Activated naive CD4-positive, alpha-beta T cell treated with anti-CD3 and anti-CD28 coated beads, Interleukin-2, amount 10 ng/mL, durations not matched to agents 7 days and 5 days (primary cell): Measurements from ENCODE around the gene KRT32.
"Not testable (repeated sequence)": the region's sequence is repeated elsewhere in the genome, so short reads cannot be mapped to it uniquely, and the experiment has no call there.

ENCODE experiments used
- CTCF ChIA-PET: fragments of 350-600 bp; sonication (Branson Sonifier 250); formaldehyde crosslinking; loops from one replicate; lab custom pipeline; 2021; ENCODE audit warnings: antibody characterized with exemption; lab: Charles Lee
- DNase-seq: peaks from one replicate; pipeline ENCODE4 v3.0.0-alpha.2; 2020
- H3K27ac Mint-ChIP-seq: one replicate; pipeline ENCODE4 v1.8.0; 2021; ENCODE audit warnings: mild to moderate bottlenecking, moderate library complexity, mixed read lengths
- H3K27me3 Mint-ChIP-seq: one replicate; pipeline ENCODE4 v1.8.0; 2021; ENCODE audit warnings: mild to moderate bottlenecking, mixed read lengths
- H3K36me3 Mint-ChIP-seq: one replicate; pipeline ENCODE4 v1.8.0; 2021; ENCODE audit warnings: mixed read lengths
- H3K4me1 Mint-ChIP-seq: one replicate; pipeline ENCODE4 v1.8.0; 2021; ENCODE audit warnings: mixed read lengths
- H3K4me3 Mint-ChIP-seq: one replicate; pipeline ENCODE4 v1.8.0; 2021; ENCODE audit warnings: mild to moderate bottlenecking, moderate library complexity, mixed read lengths
- H3K9me3 Mint-ChIP-seq: one replicate; pipeline ENCODE4 v1.8.0; 2021; ENCODE audit warnings: mixed read lengths

KRT32 gene

GRCh38 chr17:41439375-41439774 is 27.8 kb downstream of the KRT32 start:
- Mint-ChIP-seq H3K27me3 (peaks cover 24% of the 10 kb centered on the region), H3K27ac (no peak overlapping the region), H3K36me3 (no peaks in the 10 kb centered on the region), H3K4me3 (no peak overlapping the region), H3K4me1 (no peaks in the 10 kb centered on the region), H3K9me3 (no peaks in the 10 kb centered on the region)
- no peak for DNase-seq
- CTCF ChIA-PET, result no interaction called here

- no peak for DNase-seq
- Mint-ChIP-seq H3K4me3 (no peak overlapping the region), H3K4me1 (no peaks in the 10 kb centered on the region), H3K36me3 (no peaks in the 10 kb centered on the region), H3K27me3 (peaks cover 14% of the 10 kb centered on the region), H3K27ac (no peak overlapping the region), H3K9me3 (no peaks in the 10 kb centered on the region)
- CTCF ChIA-PET, result no interaction called here
These were observed 29.4 kb downstream of the KRT32 start for GRCh38 chr17:41437769-41438168.

- no peaks in the 10 kb centered on the region for H3K36me3 Mint-ChIP-seq
- DNase-seq, result no peak
- CTCF ChIA-PET, result no interaction called here
- H3K4me1 Mint-ChIP-seq, result no peaks in the 10 kb centered on the region
- H3K27me3 Mint-ChIP-seq, result peaks cover 13% of the 10 kb centered on the region
- H3K9me3 Mint-ChIP-seq, result no peaks in the 10 kb centered on the region
- H3K27ac Mint-ChIP-seq, result no peak overlapping the region
- no peak overlapping the region for H3K4me3 Mint-ChIP-seq
These were observed 29.9 kb downstream of the KRT32 start for GRCh38 chr17:41437254-41437653.

GRCh38 chr17:41434415-41434814 is 32.8 kb downstream of the KRT32 start:
- Mint-ChIP-seq H3K27ac (no peak overlapping the region), H3K36me3 (no peaks in the 10 kb centered on the region), H3K27me3 (peaks cover 8% of the 10 kb centered on the region), H3K4me3 (no peak overlapping the region), H3K4me1 (no peaks in the 10 kb centered on the region), H3K9me3 (no peaks in the 10 kb centered on the region)
- CTCF ChIA-PET, result interaction anchor here (1.0 kb wide), 1 partner anchor 114 kb away, joined by 3 read pairs; no protein-coding TSS in a partner anchor
- no peak for DNase-seq

- H3K9me3 Mint-ChIP-seq, result no peaks in the 10 kb centered on the region
- CTCF ChIA-PET, result interaction anchor here (1.0 kb wide), 1 partner anchor 115 kb away, joined by 3 read pairs; no protein-coding TSS in a partner anchor
- H3K36me3 Mint-ChIP-seq, result no peaks in the 10 kb centered on the region
- no peaks in the 10 kb centered on the region for H3K4me1 Mint-ChIP-seq
- no peak overlapping the region for H3K27ac Mint-ChIP-seq
- H3K27me3 Mint-ChIP-seq, result peaks cover 8% of the 10 kb centered on the region
- no peak for DNase-seq
- no peak overlapping the region for H3K4me3 Mint-ChIP-seq
These were observed 33.2 kb downstream of the KRT32 start for GRCh38 chr17:41434005-41434404.

GRCh38 chr17:41433586-41433985 is 33.6 kb downstream of the KRT32 start:
- H3K4me3 Mint-ChIP-seq, result no peak overlapping the region
- no peaks in the 10 kb centered on the region for H3K4me1 Mint-ChIP-seq
- CTCF ChIA-PET, result interaction anchor here (1.0 kb wide), 1 partner anchor 115 kb away, joined by 3 read pairs; no protein-coding TSS in a partner anchor

GRCh38 chr17:41430376-41430775 is 36.8 kb downstream of the KRT32 start:
- H3K27me3 Mint-ChIP-seq, CTCF ChIA-PET, H3K9me3 Mint-ChIP-seq, H3K27ac Mint-ChIP-seq, H3K4me1 Mint-ChIP-seq, H3K36me3 Mint-ChIP-seq, DNase-seq, H3K4me3 Mint-ChIP-seq: not testable (repeated sequence)

More at GRCh38 chr17:41433586-41433985, 33.6 kb downstream of the KRT32 start:
- Mint-ChIP-seq H3K36me3 (no peaks in the 10 kb centered on the region), H3K9me3 (no peaks in the 10 kb centered on the region), H3K27ac (no peak overlapping the region), H3K27me3 (peaks cover 8% of the 10 kb centered on the region)
- no peak for DNase-seq

- Mint-ChIP-seq H3K4me3 (no peak overlapping the region), H3K27me3 (peaks cover 8% of the 10 kb centered on the region), H3K27ac (no peak overlapping the region), H3K9me3 (no peaks in the 10 kb centered on the region), H3K4me1 (no peaks in the 10 kb centered on the region), H3K36me3 (no peaks in the 10 kb centered on the region)
- DNase-seq, result no peak
- CTCF ChIA-PET, result no interaction called here
These were observed 37.5 kb downstream of the KRT32 start for GRCh38 chr17:41429667-41430066.

GRCh38 chr17:41428591-41429291 is 38.4 kb downstream of the KRT32 start:
- no peaks in the 10 kb centered on the region for H3K9me3 Mint-ChIP-seq
- no peaks in the 10 kb centered on the region for H3K36me3 Mint-ChIP-seq
- no peak overlapping the region for H3K4me3 Mint-ChIP-seq
- H3K27me3 Mint-ChIP-seq, result peaks cover 7% of the 10 kb centered on the region
- H3K27ac Mint-ChIP-seq, result no peak overlapping the region
- no peak for DNase-seq
- no peaks in the 10 kb centered on the region for H3K4me1 Mint-ChIP-seq
- CTCF ChIA-PET, result no interaction called here

- H3K27ac Mint-ChIP-seq, result no peak within 1 kb of the TSS
- H3K36me3 Mint-ChIP-seq, result no peaks in the 10 kb centered on the region
- DNase-seq, result no peak
- H3K4me1 Mint-ChIP-seq, result no peaks in the 10 kb centered on the region
- H3K4me3 Mint-ChIP-seq, result no peak within 1 kb of the TSS
- H3K9me3 Mint-ChIP-seq, result no peaks in the 10 kb centered on the region
- CTCF ChIA-PET, result interaction anchor here (1.2 kb wide), 1 partner anchor 224 kb away, joined by 3 read pairs; no protein-coding TSS in a partner anchor
- peaks cover 3% of the 10 kb centered on the region for H3K27me3 Mint-ChIP-seq
These were observed 43.0 kb downstream of the KRT32 start, which contains the start of gene KRT37 for GRCh38 chr17:41424111-41424635. Gene KRT37 (minus strand): TSS chr17:41424585. CDS start chr17:41424523, 62 bp downstream.

- H3K27me3 Mint-ChIP-seq, H3K4me3 Mint-ChIP-seq, H3K27ac Mint-ChIP-seq, DNase-seq, H3K9me3 Mint-ChIP-seq, H3K36me3 Mint-ChIP-seq, CTCF ChIA-PET, H3K4me1 Mint-ChIP-seq: not testable (repeated sequence)
These were observed 44.6 kb downstream of the KRT32 start for GRCh38 chr17:41422586-41422985.

GRCh38 chr17:41421617-41422016 is 45.6 kb downstream of the KRT32 start:
- no peak overlapping the region for H3K27ac Mint-ChIP-seq
- H3K9me3 Mint-ChIP-seq, result no peaks in the 10 kb centered on the region
- no peak for DNase-seq
- H3K36me3 Mint-ChIP-seq, result no peaks in the 10 kb centered on the region
- peaks cover 3% of the 10 kb centered on the region for H3K27me3 Mint-ChIP-seq
- no peaks in the 10 kb centered on the region for H3K4me1 Mint-ChIP-seq
- H3K4me3 Mint-ChIP-seq, result no peak overlapping the region
- CTCF ChIA-PET, result no interaction called here

GRCh38 chr17:41421116-41421515 is 46.1 kb downstream of the KRT32 start:
- Mint-ChIP-seq H3K36me3 (no peaks in the 10 kb centered on the region), H3K4me3 (no peak overlapping the region), H3K27ac (no peak overlapping the region), H3K9me3 (no peaks in the 10 kb centered on the region), H3K27me3 (peaks cover 3% of the 10 kb centered on the region), H3K4me1 (no peaks in the 10 kb centered on the region)
- DNase-seq, result no peak
- CTCF ChIA-PET, result no interaction called here

- H3K36me3 Mint-ChIP-seq, result no peaks in the 10 kb centered on the region
- CTCF ChIA-PET, result no interaction called here
- no peak overlapping the region for H3K27ac Mint-ChIP-seq
- H3K9me3 Mint-ChIP-seq, result no peaks in the 10 kb centered on the region
- H3K27me3 Mint-ChIP-seq, result peaks cover 3% of the 10 kb centered on the region
- DNase-seq, result no peak
- H3K4me1 Mint-ChIP-seq, result no peaks in the 10 kb centered on the region
- no peak overlapping the region for H3K4me3 Mint-ChIP-seq
These were observed 47.1 kb downstream of the KRT32 start for GRCh38 chr17:41420134-41420533.

GRCh38 chr17:41419716-41420115 is 47.5 kb downstream of the KRT32 start:
- no peak for DNase-seq
- Mint-ChIP-seq H3K4me1 (no peaks in the 10 kb centered on the region), H3K4me3 (no peak overlapping the region), H3K27ac (no peak overlapping the region), H3K27me3 (peaks cover 3% of the 10 kb centered on the region), H3K9me3 (no peaks in the 10 kb centered on the region), H3K36me3 (no peaks in the 10 kb centered on the region)
- CTCF ChIA-PET, result interaction anchor here (1.3 kb wide), 1 partner anchor 11 kb away, joined by 4 read pairs; no protein-coding TSS in a partner anchor
